Measurements from ENCODE around the gene TRIM9.

TRIM9 gene

DNA sequence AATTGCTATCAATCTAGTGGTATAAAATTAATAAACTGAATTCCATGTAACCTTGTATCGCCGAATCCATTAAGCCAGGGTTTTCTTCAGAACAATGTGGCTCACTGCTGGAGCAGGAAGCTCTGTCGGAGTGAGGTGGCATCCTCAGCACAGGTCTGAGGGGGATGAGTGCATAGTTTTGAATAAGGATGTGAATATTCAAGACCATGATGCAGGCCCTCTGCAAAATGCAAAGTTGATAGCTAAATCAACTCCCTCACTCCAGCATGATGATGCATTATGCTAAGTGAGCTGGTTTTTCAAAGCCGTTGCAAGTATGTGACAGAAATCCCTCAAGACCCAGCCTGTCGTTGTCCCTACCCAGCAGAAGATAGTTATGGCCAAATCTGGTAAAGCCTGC is 53.0 kb downstream of the TRIM9 start:
- no peak for DNase-seq

DNA sequence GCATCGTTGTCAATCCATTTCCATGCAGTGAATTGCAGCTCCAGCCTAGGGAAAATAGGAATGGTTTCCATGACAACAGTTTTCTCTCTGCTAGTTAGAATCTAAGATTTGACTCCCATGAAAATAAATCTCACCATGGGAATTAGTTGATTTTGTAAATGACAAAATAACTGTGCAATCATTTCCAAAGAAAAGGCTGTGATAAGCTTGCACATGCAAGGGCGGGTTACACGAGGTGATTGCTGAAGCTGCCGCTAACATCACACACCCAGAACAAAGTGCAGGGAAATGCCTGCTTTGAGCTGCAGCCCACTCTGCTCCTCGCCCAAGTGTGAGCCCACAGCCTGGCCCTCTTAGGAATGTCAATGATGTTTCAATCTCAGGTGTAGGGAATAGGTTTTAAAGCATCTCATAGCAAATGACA is 53.8 kb downstream of the TRIM9 start:
- no peak for DNase-seq

GRCh38 chr14:51039252-51039651 is 55.7 kb downstream of the TRIM9 start:
- DNase-seq, result no peak

- DNase-seq, result no peak
These were observed 59.2 kb downstream of the TRIM9 start for GRCh38 chr14:51035611-51036192.

DNA sequence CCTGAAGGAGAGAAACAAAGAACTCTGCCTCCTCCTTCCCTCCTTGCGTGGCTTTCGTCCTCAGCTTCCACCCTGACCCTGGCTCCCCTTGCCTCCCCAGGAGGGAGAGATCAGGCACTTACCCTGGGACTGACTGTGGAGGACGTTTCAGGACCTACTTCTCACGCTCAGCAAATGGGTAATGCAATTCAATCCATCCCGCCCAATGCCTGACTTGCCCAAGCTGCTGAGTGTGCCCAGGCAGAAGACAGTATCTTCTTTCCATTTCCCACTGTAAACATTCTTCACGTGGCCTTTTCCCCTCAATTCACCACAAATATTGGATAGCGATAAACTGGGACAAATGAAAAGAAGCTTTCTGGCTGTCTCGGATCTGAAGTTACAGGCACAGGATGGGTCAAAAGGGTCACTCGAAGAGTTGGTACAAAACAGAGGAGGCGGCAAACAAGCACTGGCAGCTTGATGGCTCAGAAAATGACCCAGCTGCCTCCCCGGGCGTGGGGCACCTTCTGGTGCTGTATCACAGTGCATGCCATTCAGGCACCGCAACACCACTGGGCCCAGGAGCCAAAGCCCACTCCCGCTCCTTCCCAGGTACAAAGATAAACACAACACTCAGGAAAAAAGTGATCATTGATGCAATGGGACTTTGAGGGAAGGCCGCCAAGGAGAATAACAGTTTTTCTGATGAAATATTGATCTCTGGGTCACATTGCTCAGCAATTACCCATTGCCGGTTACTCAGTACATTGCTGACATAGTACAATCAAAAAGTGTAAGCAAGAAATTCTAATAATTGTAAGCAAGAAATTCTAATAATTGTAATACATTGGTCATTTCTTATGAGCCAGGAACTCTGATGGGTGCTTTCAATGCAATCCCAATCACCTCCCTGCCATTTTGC is 65.8 kb downstream of the TRIM9 start:
- DNase-seq, result no peak

GRCh38 chr14:51028361-51028760 is 66.5 kb downstream of the TRIM9 start:
- no peak for DNase-seq

DNA sequence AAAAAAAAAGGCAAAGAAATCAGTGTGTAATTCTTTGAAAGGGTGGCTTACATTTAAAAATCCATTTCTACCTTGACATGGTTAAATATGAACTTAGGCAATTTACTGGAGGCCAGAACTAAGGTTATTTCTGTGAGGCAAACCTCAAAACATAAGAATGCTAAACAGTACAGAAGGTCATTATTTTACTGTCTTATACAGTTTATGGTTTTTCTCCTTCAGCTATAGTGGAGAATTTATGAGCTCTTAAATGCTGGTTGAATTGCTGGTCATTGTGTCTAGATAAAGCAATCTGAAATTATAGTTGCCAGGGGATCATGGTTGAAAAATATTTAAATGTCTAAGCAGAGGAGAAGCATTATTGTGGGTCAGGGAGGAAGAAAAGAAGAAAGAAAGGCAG is 70.5 kb downstream of the TRIM9 start:
- DNase-seq, result no peak

- DNase-seq, result no peak
These were observed 70.9 kb downstream of the TRIM9 start for GRCh38 chr14:51023964-51024363.

GRCh38 chr14:51022769-51023168 is 72.1 kb downstream of the TRIM9 start:
- DNase-seq, result no peak

- DNase-seq, result no peak
These were observed 74.7 kb downstream of the TRIM9 start for GRCh38 chr14:51020024-51020710.

DNA sequence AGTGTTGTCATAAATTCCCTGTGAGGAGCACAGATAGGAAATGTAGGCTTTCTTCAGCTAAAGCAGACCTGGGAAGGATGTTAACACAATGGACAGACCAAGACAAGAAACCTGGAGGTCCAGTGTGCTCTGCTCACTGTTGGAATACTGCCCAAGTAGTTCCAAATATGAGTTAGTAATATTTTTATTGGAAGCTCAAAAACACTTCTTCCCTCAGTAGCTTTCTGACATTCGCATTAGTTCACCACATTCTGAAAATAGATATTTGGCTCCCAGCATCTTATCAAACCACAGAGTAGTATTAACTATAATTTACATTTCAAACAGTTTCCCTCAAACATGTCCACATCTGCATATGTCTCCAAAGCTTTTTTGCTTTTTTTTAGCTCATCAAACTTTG is 75.8 kb downstream of the TRIM9 start:
- no peak for DNase-seq

GRCh38 chr14:51018521-51018920 is 76.4 kb downstream of the TRIM9 start:
- DNase-seq, result no peak

DNA sequence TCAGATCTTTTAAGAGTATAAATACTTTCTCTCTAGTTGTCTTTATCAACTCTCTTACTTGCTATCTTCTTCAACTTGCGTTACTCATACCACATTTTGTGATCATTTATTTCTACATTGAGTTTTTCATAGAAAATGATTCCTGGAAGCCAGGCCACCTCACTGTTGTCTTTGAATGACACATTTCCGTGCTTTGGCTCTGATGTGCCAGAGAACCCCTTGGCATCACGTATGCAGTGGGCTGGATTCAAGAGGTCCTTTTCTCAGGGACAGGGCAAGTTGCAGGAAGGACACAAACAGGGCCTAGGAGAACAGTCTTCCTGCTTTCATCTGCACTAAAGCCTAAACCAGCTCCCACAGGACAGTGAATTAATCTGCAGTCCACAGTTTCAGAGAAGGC is 80.3 kb downstream of the TRIM9 start:
- no peak for DNase-seq

GRCh38 chr14:51014086-51014485 is 80.8 kb downstream of the TRIM9 start:
- no peak for DNase-seq

- DNase-seq, result no peak
These were observed 82.8 kb downstream of the TRIM9 start for GRCh38 chr14:51012055-51012454.

DNA sequence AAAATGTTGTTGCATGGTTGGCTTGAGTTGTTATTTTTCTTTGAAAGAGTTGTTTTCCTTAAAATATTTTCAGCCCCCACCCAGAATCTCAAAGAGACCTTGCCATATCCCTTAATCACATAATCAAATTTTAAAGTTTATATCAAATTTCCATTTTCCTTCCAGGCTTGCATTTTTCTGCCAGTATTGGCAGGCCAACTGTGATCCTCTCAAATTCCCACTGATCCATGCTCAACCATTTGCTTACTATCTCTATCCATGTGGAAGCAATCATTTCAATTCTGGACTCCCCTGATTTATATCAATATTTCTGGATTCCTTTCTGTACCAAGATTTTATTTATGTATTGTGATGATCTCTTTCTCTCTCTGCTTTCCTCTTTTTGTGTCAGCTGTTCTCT is 86.5 kb downstream of the TRIM9 start:
- DNase-seq, result no peak

GRCh38 chr14:51006781-51007211 is 88.1 kb downstream of the TRIM9 start:
- DNase-seq, result no peak

- DNase-seq, result no peak
These were observed 88.6 kb downstream of the TRIM9 start for GRCh38 chr14:51006324-51006723.

- DNase-seq, result no peak
These were observed 89.9 kb downstream of the TRIM9 start for GRCh38 chr14:51004801-51005526.

DNA sequence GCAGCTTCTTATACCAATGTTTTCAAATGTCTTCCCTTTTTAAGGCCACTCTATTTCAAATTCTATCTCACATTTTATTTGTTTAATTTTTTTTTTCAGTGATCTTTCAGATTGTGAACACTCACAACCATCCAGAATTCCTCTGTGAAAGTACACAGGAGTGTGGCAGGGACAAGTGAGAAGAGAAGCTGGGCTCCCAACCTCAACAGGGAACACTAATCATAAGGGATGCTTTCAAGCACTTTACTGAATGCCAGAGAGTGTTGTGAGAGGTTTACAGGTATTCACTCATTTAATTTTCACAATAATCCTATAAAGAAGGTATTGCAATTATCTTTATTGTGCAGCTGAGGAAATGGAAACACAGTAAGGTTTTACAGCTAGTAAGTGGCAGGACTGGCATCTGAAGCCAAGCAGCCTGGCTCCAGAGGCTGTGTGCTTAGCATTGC is 90.5 kb downstream of the TRIM9 start:
- DNase-seq, result no peak

DNA sequence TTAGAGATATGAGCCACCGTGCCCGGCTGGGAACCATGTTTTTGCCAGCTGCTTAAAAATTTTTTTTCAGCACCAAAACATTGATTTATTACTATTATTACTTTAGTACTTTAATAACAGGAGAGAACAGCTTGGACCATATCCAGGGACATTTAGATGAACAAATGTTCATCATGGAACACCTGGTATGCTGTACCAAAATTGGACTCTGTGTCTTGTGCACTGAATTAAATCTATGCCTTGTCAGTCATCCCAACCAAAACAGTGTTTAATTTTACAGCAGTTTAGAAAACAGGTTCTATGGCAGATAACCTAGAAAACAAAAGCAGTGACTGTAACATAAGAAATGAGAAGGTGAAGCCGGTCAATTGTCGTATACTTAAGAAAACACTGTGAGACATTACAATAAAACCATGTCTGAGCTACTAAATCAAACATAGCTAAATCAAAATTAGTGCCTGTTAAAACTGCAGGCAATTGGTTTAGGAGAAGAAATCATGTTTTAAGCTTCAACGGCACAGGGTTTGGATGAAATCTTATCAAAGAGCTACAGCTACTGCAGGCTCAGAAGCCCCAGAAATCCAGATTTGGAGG is 92.4 kb downstream of the TRIM9 start:
- DNase-seq, result no peak

GRCh38 chr14:51000566-51000965 is 94.3 kb downstream of the TRIM9 start:
- no peak for DNase-seq

DNA sequence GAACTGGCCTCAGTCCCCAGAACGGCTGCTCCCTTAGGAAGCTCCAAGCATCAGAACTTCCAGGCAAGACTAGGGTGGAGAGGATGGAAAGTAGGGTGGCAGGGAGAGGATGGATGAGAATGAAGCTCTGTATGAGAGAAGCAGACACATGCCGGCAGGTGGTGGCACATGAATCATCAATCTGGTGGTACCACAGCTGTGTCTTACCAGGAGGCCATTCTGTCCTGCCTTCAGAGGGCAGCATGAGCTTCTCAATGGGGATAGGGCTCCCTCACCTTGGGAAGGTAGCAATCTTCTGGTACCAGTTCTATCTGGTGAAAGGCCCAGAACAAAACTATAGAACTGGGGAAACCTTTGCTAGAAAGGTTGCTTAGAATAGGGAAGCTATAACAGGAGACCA is 95.2 kb downstream of the TRIM9 start:
- no peak for DNase-seq

Data from NCI-H748 treated with DMSO at 0.1 percent for 48 hours (cell line).